Measurements from ENCODE around the gene SOX6. TPM values are rescaled to one million over a fixed set of nuclear protein-coding genes. Genes with fewer than 3 reads are reported as not detected.
"Not testable (repeated sequence)": the region's sequence is repeated elsewhere in the genome, so short reads cannot be mapped to it uniquely, and the experiment has no call there.

The SOX6 gene
- polyA plus RNA-seq, 1 donor (not counting 4 experiments of a cell fraction or from before 2014, with no cell fraction given): 6.0 TPM

DNA sequence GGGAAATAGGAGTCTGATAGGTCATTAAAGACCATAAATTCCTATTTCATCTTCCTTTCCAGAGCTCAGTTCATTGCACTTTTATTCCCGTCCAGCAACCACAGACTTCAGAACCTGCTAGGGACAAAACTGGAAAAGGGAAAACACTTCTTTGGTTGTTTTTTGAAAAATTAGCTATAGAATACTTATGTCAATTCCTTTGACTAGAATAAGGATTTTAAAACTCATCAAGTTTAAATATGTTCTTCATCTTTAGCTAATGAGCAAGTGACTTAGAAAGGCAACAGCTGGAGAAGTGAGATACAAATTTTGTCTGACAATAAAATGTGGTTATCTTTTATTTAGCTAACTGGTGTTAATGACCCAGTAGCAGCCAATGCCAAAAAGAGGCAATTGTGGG, 206.9 kb downstream of the SOX6 start:
- TF ChIP-seq CTCF (optimal IDR thresholded peaks at IDR 0.05 in 1 of 3, IDR thresholded peaks at IDR 0.05 in 1 of 3, conservative IDR thresholded peaks at IDR 0.05 in 1 of 3; ENCODE audit: extremely low read depth in 1 of 3, insufficient read depth in 2 of 3, low read length in 3 of 3) (no peak), EZH2 (IDR thresholded peaks at IDR 0.05; ENCODE audit: low read length) (no peak)
- no peaks in the 10 kb centered on the region for H3K9me3 ChIP-seq (ENCODE audit: control insufficient read depth, low read depth, low read length)
- DNase-seq (ENCODE audit: low read depth, low spot score) (no peak), FAIRE-seq (no peak)
- dilution Hi-C loops (cut with MboI; ENCODE audit: extremely low pct_ligation_motif_present, low sequenced_read_pairs): no loop called here
- H2AFZ ChIP-seq (ENCODE audit: control insufficient read depth, low read length): no peak overlapping the region
- H3K4me2 ChIP-seq (ENCODE audit: control insufficient read depth, extremely low read depth, insufficient read depth, low read depth, low read length): no peak overlapping the region
- H3K36me3 ChIP-seq (ENCODE audit: control insufficient read depth in 2 of 2, extremely low read depth in 1 of 2, insufficient read depth in 2 of 2, low read length in 2 of 2): no peaks in the 10 kb centered on the region
- no peak overlapping the region for H3K4me3 ChIP-seq (ENCODE audit: control insufficient read depth in 2 of 3, extremely low read depth in 1 of 3, insufficient read depth in 2 of 3, low read depth in 1 of 3, low read length in 3 of 3)
- no peaks in the 10 kb centered on the region for H4K20me1 ChIP-seq (ENCODE audit: control insufficient read depth, extremely low read depth, insufficient read depth, low read length)
- H3K9ac ChIP-seq (ENCODE audit: control insufficient read depth, extremely low read depth, insufficient read depth, low read length): no peak overlapping the region
- H3K27me3 ChIP-seq (ENCODE audit: control insufficient read depth, extremely low read depth, insufficient read depth, low read length): no peaks in the 10 kb centered on the region
- H3K27ac ChIP-seq (ENCODE audit: control insufficient read depth, insufficient read depth, low read length): no peak overlapping the region
- peaks cover 12% of the 10 kb centered on the region for H3K4me1 ChIP-seq (ENCODE audit: control insufficient read depth, extremely low read depth, insufficient read depth, low read length)
- H3K9me1 ChIP-seq (ENCODE audit: control insufficient read depth, extremely low read depth, insufficient read depth, low read length): no peaks in the 10 kb centered on the region
- H3K79me2 ChIP-seq (ENCODE audit: control insufficient read depth, insufficient read depth, low read length): no peaks in the 10 kb centered on the region

GRCh38 chr11:16148301-16148931, 207.9 kb downstream of the SOX6 start:
- no peak for DNase-seq (ENCODE audit: low read depth, low spot score)
- TF ChIP-seq EZH2 (IDR thresholded peaks at IDR 0.05; ENCODE audit: low read length) (no peak), CTCF (optimal IDR thresholded peaks at IDR 0.05 in 1 of 3, IDR thresholded peaks at IDR 0.05 in 1 of 3, conservative IDR thresholded peaks at IDR 0.05 in 1 of 3; ENCODE audit: extremely low read depth in 1 of 3, insufficient read depth in 2 of 3, low read length in 3 of 3) (no peak)
- FAIRE-seq: no peak

GRCh38 chr11:16146980-16147379, 209.4 kb downstream of the SOX6 start:
- not testable (repeated sequence) for DNase-seq (ENCODE audit: low read depth, low spot score)

More at GRCh38 chr11:16148301-16148931, 207.9 kb downstream of the SOX6 start:
- Histone ChIP-seq H2AFZ (ENCODE audit: control insufficient read depth, low read length) (no peak overlapping the region), H3K4me3 (ENCODE audit: control insufficient read depth in 2 of 3, extremely low read depth in 1 of 3, insufficient read depth in 2 of 3, low read depth in 1 of 3, low read length in 3 of 3) (no peak overlapping the region), H3K4me2 (ENCODE audit: control insufficient read depth, extremely low read depth, insufficient read depth, low read depth, low read length) (no peak overlapping the region), H3K4me1 (ENCODE audit: control insufficient read depth, extremely low read depth, insufficient read depth, low read length) (peaks cover 2% of the 10 kb centered on the region), H4K20me1 (ENCODE audit: control insufficient read depth, extremely low read depth, insufficient read depth, low read length) (no peaks in the 10 kb centered on the region), H3K27me3 (ENCODE audit: control insufficient read depth, extremely low read depth, insufficient read depth, low read length) (no peaks in the 10 kb centered on the region), H3K9me3 (ENCODE audit: control insufficient read depth, low read depth, low read length) (no peaks in the 10 kb centered on the region), H3K27ac (ENCODE audit: control insufficient read depth, insufficient read depth, low read length) (no peak overlapping the region), H3K79me2 (ENCODE audit: control insufficient read depth, insufficient read depth, low read length) (no peaks in the 10 kb centered on the region), H3K9me1 (ENCODE audit: control insufficient read depth, extremely low read depth, insufficient read depth, low read length) (no peaks in the 10 kb centered on the region), H3K9ac (ENCODE audit: control insufficient read depth, extremely low read depth, insufficient read depth, low read length) (no peak overlapping the region), H3K36me3 (ENCODE audit: control insufficient read depth in 2 of 2, extremely low read depth in 1 of 2, insufficient read depth in 2 of 2, low read length in 2 of 2) (no peaks in the 10 kb centered on the region)
- dilution Hi-C loops (cut with MboI; ENCODE audit: extremely low pct_ligation_motif_present, low sequenced_read_pairs): no loop called here

DNA sequence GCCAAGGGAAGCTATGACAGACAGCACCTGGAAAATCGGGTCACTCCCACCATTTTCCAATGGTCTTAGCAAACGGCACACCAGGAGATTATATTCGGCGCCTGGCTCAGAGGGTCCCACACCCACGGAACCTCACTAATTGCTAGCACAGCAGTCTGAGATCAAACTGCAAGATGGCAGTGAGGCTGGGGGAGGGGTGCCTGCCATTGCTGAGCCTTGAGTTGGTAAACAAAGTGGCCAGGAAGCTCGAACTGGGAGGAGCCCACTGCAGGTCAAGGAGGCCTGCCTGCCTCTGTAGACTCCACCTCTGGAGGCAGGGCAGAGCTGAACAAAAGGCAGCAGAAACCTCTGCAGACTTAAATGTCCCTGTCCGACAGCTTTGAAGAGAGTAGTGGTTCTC, 214.7 kb downstream of the SOX6 start:
- H3K9me3 ChIP-seq (ENCODE audit: control insufficient read depth, low read depth, low read length); H3K9ac ChIP-seq (ENCODE audit: control insufficient read depth, extremely low read depth, insufficient read depth, low read length); FAIRE-seq; H2AFZ ChIP-seq (ENCODE audit: control insufficient read depth, low read length); H3K36me3 ChIP-seq (ENCODE audit: control insufficient read depth in 2 of 2, extremely low read depth in 1 of 2, insufficient read depth in 2 of 2, low read length in 2 of 2); H3K4me1 ChIP-seq (ENCODE audit: control insufficient read depth, extremely low read depth, insufficient read depth, low read length); H3K79me2 ChIP-seq (ENCODE audit: control insufficient read depth, insufficient read depth, low read length); dilution Hi-C loops (cut with MboI; ENCODE audit: extremely low pct_ligation_motif_present, low sequenced_read_pairs); H3K4me2 ChIP-seq (ENCODE audit: control insufficient read depth, extremely low read depth, insufficient read depth, low read depth, low read length); H3K9me1 ChIP-seq (ENCODE audit: control insufficient read depth, extremely low read depth, insufficient read depth, low read length); DNase-seq (ENCODE audit: low read depth, low spot score); H3K4me3 ChIP-seq (ENCODE audit: control insufficient read depth in 2 of 3, extremely low read depth in 1 of 3, insufficient read depth in 2 of 3, low read depth in 1 of 3, low read length in 3 of 3); H3K27ac ChIP-seq (ENCODE audit: control insufficient read depth, insufficient read depth, low read length); H4K20me1 ChIP-seq (ENCODE audit: control insufficient read depth, extremely low read depth, insufficient read depth, low read length); H3K27me3 ChIP-seq (ENCODE audit: control insufficient read depth, extremely low read depth, insufficient read depth, low read length): not testable (repeated sequence)

More at GRCh38 chr11:16146980-16147379, 209.4 kb downstream of the SOX6 start:
- H3K4me3 ChIP-seq (ENCODE audit: control insufficient read depth in 2 of 3, extremely low read depth in 1 of 3, insufficient read depth in 2 of 3, low read depth in 1 of 3, low read length in 3 of 3); H3K4me2 ChIP-seq (ENCODE audit: control insufficient read depth, extremely low read depth, insufficient read depth, low read depth, low read length); H3K36me3 ChIP-seq (ENCODE audit: control insufficient read depth in 2 of 2, extremely low read depth in 1 of 2, insufficient read depth in 2 of 2, low read length in 2 of 2); H3K27ac ChIP-seq (ENCODE audit: control insufficient read depth, insufficient read depth, low read length); FAIRE-seq; H3K27me3 ChIP-seq (ENCODE audit: control insufficient read depth, extremely low read depth, insufficient read depth, low read length); H3K9me1 ChIP-seq (ENCODE audit: control insufficient read depth, extremely low read depth, insufficient read depth, low read length); H4K20me1 ChIP-seq (ENCODE audit: control insufficient read depth, extremely low read depth, insufficient read depth, low read length); H3K4me1 ChIP-seq (ENCODE audit: control insufficient read depth, extremely low read depth, insufficient read depth, low read length); dilution Hi-C loops (cut with MboI; ENCODE audit: extremely low pct_ligation_motif_present, low sequenced_read_pairs); H3K9ac ChIP-seq (ENCODE audit: control insufficient read depth, extremely low read depth, insufficient read depth, low read length); H3K9me3 ChIP-seq (ENCODE audit: control insufficient read depth, low read depth, low read length); H2AFZ ChIP-seq (ENCODE audit: control insufficient read depth, low read length); H3K79me2 ChIP-seq (ENCODE audit: control insufficient read depth, insufficient read depth, low read length): not testable (repeated sequence)

Data from keratinocyte (primary cell).